ENCODE measurements around the gene FABP6. TPM values are rescaled to one million over a fixed set of nuclear protein-coding genes. Genes with fewer than 3 reads are reported as not detected.

The FABP6 gene, protein sequence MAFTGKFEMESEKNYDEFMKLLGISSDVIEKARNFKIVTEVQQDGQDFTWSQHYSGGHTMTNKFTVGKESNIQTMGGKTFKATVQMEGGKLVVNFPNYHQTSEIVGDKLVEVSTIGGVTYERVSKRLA
- total RNA-seq (2021; ENCODE audit: unreplicated experiment) = 0.31 TPM
- polyA plus RNA-seq (2012; ENCODE audit: insufficient read length) = not detected
- Bru-seq, nascent RNA = percentile 6 among the genes with signal in this experiment
- percentile 8 among the genes with signal in this experiment for BruChase-seq, experiment 1, labeled RNA remaining after a 2-hour chase
- BruChase-seq, experiment 2, labeled RNA remaining after a 6-hour chase = percentile 6 among the genes with signal in this experiment
- long read RNA-seq = 0 reads

DNA sequence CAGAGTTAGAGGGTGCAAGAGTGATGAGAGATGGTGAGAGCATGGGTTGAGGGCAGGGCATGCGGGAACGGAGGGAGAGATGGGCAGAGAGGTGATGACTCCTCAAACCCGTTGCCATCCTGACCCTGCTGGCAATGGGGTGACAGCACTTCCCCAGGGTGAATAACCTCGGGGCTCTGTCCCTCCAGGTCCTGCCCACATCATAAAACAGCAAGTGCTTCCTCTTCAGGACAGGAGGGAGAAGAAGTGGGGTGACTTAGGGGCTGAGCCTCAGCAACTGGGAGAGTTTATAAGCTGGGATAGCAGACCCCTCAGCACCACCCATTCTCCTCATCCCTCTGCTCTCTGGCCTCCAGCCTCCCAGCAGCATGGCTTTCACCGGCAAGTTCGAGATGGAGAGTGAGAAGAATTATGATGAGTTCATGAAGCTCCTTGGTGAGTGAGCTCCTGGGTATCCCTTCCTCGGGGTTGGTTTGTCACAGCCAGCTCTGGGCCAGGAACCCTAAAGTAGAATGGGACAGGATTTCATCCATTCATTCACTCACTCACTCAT, at the start of gene FABP6:
Gene FABP6 (plus strand): TSS at position 317 of the 553 bp plus-strand sequence. CDS start 52 bp downstream, at position 369.
- in situ Hi-C loops (cut with HindIII; ENCODE audit: low pct_unique_long_range_greater_than_20kb, low sequenced_read_pairs) (loop anchor here (10.0 kb wide), 1 partner anchor 86 kb away; the partner anchor contains the start of gene CCNJL), intact Hi-C loops (cut with micrococcal nuclease; ENCODE audit: unreplicated experiment) (no loop called here)
- ATAC-seq = no peak
- DNase-seq (ENCODE audit: low read depth, low spot score) = no peak
- Histone ChIP-seq H3K9me3 (ENCODE audit: control insufficient read depth, insufficient read depth, low read depth, low read length) (no peaks in the 10 kb centered on the region), H3K27ac (ENCODE audit: low read length) (no peak within 1 kb of the TSS), H3K36me3 (ENCODE audit: control insufficient read depth, insufficient read depth, low read length) (no peaks in the 10 kb centered on the region), H3K4me1 (ENCODE audit: control insufficient read depth, insufficient read depth, low read length) (peaks cover 3% of the 10 kb centered on the region; the same call in 1 of the 2 replicates), H3K27me3 (ENCODE audit: control insufficient read depth, insufficient read depth, low read length) (no peaks in the 10 kb centered on the region), H3K4me3 (ENCODE audit: low read depth in 2 of 2, low read length in 2 of 2) (no peak within 1 kb of the TSS)
- ChIA-PET CTCF (no interaction called here), POLR2A (no interaction called here)
- BruUV-seq (replicated peaks) = no TSS peak
- no peak for TF ChIP-seq REST (IDR thresholded peaks at IDR 0.05; ENCODE audit: insufficient read depth in 1 of 2, low read depth in 2 of 2, low read length in 1 of 2)
- TF ChIP-seq SIN3A (IDR thresholded peaks at IDR 0.05; ENCODE audit: borderline replicate concordance, insufficient read depth, low read depth, low read length) = no peak
- TF ChIP-seq TCF7L2 (IDR thresholded peaks at IDR 0.05; ENCODE audit: low read depth, low read length) = no peak
- TF ChIP-seq POLR2AphosphoS5 (IDR thresholded peaks at IDR 0.05; ENCODE audit: low read depth, low read length) = no peak
- TF ChIP-seq CTCF (IDR thresholded peaks at IDR 0.05) = no peak

DNA sequence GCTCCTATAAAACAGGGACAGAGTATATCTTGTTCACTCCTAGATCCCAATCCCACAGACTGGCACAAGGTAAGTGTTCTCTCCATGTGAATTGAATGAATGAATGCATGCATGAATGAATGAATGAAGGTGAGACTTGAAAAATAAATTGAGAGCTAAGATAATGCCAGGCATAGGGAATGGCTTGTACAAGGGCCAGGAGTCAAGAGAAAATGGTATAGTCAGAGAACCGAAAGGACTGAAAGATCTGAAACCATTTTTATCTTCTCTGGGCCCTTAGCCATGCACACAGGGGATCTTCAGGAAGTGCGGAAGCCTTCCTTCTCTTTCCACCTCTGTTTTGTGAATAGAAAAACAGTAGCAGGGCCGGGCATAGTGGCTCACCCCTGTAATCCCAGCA, 48.4 kb upstream of the FABP6 start:
- no peak for DNase-seq (ENCODE audit: low read depth, low spot score)
- Histone ChIP-seq H3K4me3 (ENCODE audit: low read depth in 2 of 2, low read length in 2 of 2) (no peak overlapping the region), H3K27me3 (ENCODE audit: control insufficient read depth, insufficient read depth, low read length) (no peaks in the 10 kb centered on the region), H3K9me3 (ENCODE audit: control insufficient read depth, insufficient read depth, low read depth, low read length) (no peaks in the 10 kb centered on the region), H3K36me3 (ENCODE audit: control insufficient read depth, insufficient read depth, low read length) (no peaks in the 10 kb centered on the region), H3K4me1 (ENCODE audit: control insufficient read depth, insufficient read depth, low read length) (no peaks in the 10 kb centered on the region), H3K27ac (ENCODE audit: low read length) (no peak overlapping the region)
- ATAC-seq = no peak
- ChIA-PET POLR2A (no interaction called here), CTCF (interaction anchor here (0.6 kb wide), 2 partner anchors 22 to 1838 kb away, joined by 3 read pairs; no protein-coding TSS in a partner anchor)
- intact Hi-C loops (cut with micrococcal nuclease; ENCODE audit: unreplicated experiment) (no loop called here), in situ Hi-C loops (cut with HindIII; ENCODE audit: low pct_unique_long_range_greater_than_20kb, low sequenced_read_pairs) (loop anchor here (10.0 kb wide), 1 partner anchor 174 kb away; no protein-coding TSS in a partner anchor)
- no TSS peak for BruUV-seq (replicated peaks)
- no peak for TF ChIP-seq POLR2AphosphoS5 (IDR thresholded peaks at IDR 0.05; ENCODE audit: low read depth, low read length)
- TF ChIP-seq REST (IDR thresholded peaks at IDR 0.05; ENCODE audit: insufficient read depth in 1 of 2, low read depth in 2 of 2, low read length in 1 of 2) = no peak
- no peak for TF ChIP-seq TCF7L2 (IDR thresholded peaks at IDR 0.05; ENCODE audit: low read depth, low read length)
- TF ChIP-seq CTCF (IDR thresholded peaks at IDR 0.05) = no peak
- TF ChIP-seq SIN3A (IDR thresholded peaks at IDR 0.05; ENCODE audit: borderline replicate concordance, insufficient read depth, low read depth, low read length) = no peak
